ENCODE data around the gene GARIN5B. TPM values are rescaled to one million over a fixed set of nuclear protein-coding genes. Genes with fewer than 3 reads are reported as not detected.
A peak's percentile ranks its signal among the peaks of the same experiment; 100 is the strongest.

The GARIN5B gene
- total and polyA plus RNA-seq, 2 donors (not counting 1 experiment from before 2014, with no cell fraction given) = not detected

GRCh38 chr19:55389386-55390317, 26.6 kb upstream of the GARIN5B start:
- no peaks in the 10 kb centered on the region for H3K9me3 ChIP-seq (ENCODE audit: control extremely low read depth in 1 of 3, control insufficient read depth in 2 of 3, insufficient read depth in 1 of 3, low read length in 2 of 3)
- H3K36me3 ChIP-seq (replicated peaks in 1 of 2; ENCODE audit: control extremely low read depth in 1 of 2, control insufficient read depth in 1 of 2, extremely low read depth in 1 of 2, insufficient read depth in 2 of 2, low read length in 1 of 2) = peaks cover 3 to 48% of the 10 kb centered on the region in 2 experiments
- no peak overlapping the region for H2AFZ ChIP-seq (ENCODE audit: insufficient read depth, low read depth, low read length, poor library complexity, severe bottlenecking)
- Mint-ChIP-seq H3K4me3 (peak overlapping the region; percentile 41), H3K4me1 (peaks cover 54% of the 10 kb centered on the region), H3K27me3 (no peaks in the 10 kb centered on the region), H3K27ac (peak overlapping the region; percentile 41), H3K9me3 (ENCODE audit: insufficient read depth) (no peaks in the 10 kb centered on the region)
- 92% methylated on average over 19 of the region's 21 CpGs for WGBS (ENCODE audit: insufficient coverage)
- intact Hi-C loops (cut with micrococcal nuclease) = no loop called here
- H3K4me2 ChIP-seq (replicated peaks; ENCODE audit: low read depth, low read length, poor library complexity, severe bottlenecking) = no peak overlapping the region
- DNase-seq (no peak), ATAC-seq (ENCODE audit: low read depth) (no peak)
- ChIA-PET POLR2A (interaction anchor here (0.6 to 1.3 kb wide), 3 partner anchors 9 to 245 kb away, joined by 3 to 8 read pairs (median 3); partner anchors contain the start of gene UBE2S), CTCF (interaction anchor here (1.1 to 2.3 kb wide), 4 partner anchors 13 to 114 kb away, joined by 4 to 6 read pairs (median 4); no protein-coding TSS in a partner anchor)
- no peaks in the 10 kb centered on the region for H3K27me3 ChIP-seq (replicated peaks in 1 of 4; ENCODE audit: control extremely low read depth in 1 of 4, control insufficient read depth in 3 of 4, insufficient read depth in 4 of 4, low read length in 3 of 4)
- peaks cover 64% of the 10 kb centered on the region for H4K20me1 ChIP-seq (ENCODE audit: control insufficient read depth, insufficient read depth, low read length, poor library complexity, severe bottlenecking)
- H3K27ac ChIP-seq (ENCODE audit: low read length in 2 of 2) = no peak overlapping the region
- H3K4me1 ChIP-seq (ENCODE audit: control insufficient read depth in 2 of 2, insufficient read depth in 2 of 2, low read length in 2 of 2) = peaks cover 30 to 42% of the 10 kb centered on the region in 2 donors
- peaks cover 35% of the 10 kb centered on the region for H3K79me2 ChIP-seq (ENCODE audit: control insufficient read depth, insufficient read depth, low read length)
- TF ChIP-seq CTCF (IDR thresholded peaks at IDR 0.05) (no peak), EZH2 (IDR thresholded peaks at IDR 0.05; ENCODE audit: borderline replicate concordance, insufficient read depth, low read depth, low read length, poor library complexity, severe bottlenecking) (no peak)
- no peak overlapping the region for H3K4me3 ChIP-seq (ENCODE audit: control extremely low read depth in 1 of 5, extremely low read depth in 1 of 5, insufficient read depth in 1 of 5, low read depth in 2 of 5, low read length in 4 of 5)
- H3K9ac ChIP-seq (ENCODE audit: low read length) = no peak overlapping the region

Measured in B cell (primary cell).